T-helper 9 cell (primary cell): ENCODE measurements around the gene CEACAM18.
"Not testable (repeated sequence)": the region's sequence is repeated elsewhere in the genome, so short reads cannot be mapped to it uniquely, and the experiment has no call there.

ENCODE experiments used
- DNase-seq: peaks from one replicate; pipeline ENCODE4 v3.0.0-alpha.2; 2020
- total RNA-seq, 2 donors: gene quantifications; one replicate each; lab custom pipeline; 2026; lab: John Stamatoyannopoulos, UW

CEACAM18 gene
- 0 reads per million in 2 donors for total RNA-seq

- no peak for DNase-seq
Measured at GRCh38 chr19:51478381-51479234, at the start of gene CEACAM18. Gene CEACAM18, plus strand, starts transcription at chr19:51478539.

- DNase-seq = no peak
Measured at GRCh38 chr19:51430221-51430620, 48.1 kb upstream of the CEACAM18 start.

GRCh38 chr19:51431124-51431523, 47.2 kb upstream of the CEACAM18 start:
- no peak for DNase-seq

- no peak for DNase-seq
Measured at GRCh38 chr19:51433043-51433442, 45.3 kb upstream of the CEACAM18 start.

DNA sequence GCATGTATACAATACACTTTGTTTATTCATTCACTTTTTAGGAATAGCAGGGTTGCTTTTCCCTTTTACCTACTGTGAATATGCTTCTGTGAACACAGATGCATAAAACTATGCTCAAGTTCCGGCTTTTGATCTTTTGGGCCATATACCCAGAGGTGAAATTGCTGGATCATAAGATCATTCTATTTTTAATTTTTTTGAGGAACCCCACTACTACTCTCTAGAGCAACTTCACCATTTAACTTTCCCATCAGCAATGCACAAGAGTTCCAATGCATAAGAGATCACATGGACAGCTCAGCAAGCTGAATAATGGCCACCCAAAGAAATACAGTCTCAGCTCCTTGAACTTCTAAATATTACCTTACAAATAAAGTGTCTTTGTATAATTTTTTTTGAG, 43.9 kb upstream of the CEACAM18 start:
- no peak for DNase-seq

GRCh38 chr19:51439021-51439465, 39.3 kb upstream of the CEACAM18 start:
- no peak for DNase-seq

DNA sequence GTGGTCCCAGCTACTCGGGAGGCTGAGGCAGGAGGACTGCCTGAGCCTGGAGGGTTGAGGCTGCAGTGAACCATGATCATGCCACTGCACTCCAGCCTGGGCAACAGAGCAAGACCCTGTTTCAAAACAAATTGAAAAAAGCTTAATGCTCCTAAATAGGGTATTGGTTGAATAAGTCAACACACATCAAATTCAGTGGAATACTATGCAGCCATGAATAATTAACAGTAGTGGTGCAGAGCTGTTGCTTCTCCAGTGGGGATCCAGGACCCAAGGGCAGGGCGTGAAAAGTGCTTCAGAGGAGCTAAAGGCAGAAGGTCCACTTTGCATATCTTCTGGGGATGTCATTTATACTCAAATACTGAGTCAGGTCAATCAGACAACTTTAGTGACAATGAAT, 38.3 kb upstream of the CEACAM18 start:
- no peak for DNase-seq

GRCh38 chr19:51440846-51441409, 37.4 kb upstream of the CEACAM18 start:
- no peak for DNase-seq

DNA sequence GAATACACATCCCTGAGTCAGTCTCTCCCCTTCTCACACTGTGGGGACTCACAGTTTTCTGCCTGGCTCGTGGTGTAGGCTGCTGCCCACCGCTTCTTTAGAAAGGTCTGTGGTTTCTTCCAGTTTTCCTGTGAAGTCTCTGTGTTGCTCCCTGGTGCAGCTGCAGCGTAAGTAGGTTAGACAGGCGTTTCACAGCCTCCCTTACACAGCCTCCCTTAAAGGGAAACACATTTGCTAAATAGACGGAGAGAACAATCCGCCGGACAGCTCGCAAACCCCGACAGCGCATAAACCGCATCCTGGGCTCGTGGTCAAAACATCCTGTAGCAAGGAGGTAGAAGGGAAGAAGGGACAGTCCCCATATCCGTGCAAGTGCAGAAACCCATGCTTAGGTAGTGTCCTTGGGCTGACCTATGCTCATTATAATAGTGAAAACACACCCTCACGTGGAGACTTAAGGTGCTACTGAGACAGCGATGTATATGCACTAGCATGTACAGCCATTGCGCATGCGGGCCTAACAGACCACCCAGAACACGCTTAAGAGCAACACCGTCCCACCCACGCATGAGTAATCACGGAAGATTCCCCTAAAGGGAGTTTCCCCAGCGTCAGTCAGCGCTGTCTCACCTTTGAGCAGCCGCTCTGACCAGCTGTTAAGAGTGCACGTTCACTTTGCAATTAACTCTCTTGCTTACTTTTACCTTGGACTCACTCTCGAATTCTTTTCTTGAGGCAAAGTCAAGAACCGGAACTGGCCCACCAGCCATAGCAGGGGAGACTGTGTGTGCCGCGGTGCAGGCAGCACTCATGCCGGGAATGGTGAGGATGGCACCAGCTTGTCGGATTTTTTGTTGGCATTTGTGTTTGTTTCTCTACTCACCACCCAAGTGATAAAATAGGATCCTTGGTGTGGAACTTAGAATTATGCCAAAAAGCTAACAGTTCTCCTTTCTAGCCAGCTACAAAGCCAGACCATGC, 36.6 kb upstream of the CEACAM18 start:
- DNase-seq = peak; percentile 64

DNA sequence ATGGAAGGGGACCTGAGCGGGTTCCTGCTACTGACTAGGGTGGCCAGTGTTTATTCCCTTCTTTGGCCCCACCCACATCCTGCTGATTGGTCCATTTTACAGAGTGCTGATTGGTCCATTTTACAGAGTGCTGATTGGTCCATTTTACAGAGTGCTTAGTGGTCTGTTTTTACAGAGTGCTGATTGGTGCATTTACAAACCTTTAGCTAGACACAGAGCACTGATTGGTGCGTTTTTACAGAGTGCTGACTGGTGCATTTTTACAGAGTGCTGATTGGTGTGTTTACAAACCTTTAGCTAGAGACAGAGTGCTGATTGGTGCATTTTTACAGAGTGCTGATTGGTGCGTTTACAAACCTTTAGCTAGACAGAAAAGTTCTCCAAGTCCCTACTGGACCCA, 30.8 kb upstream of the CEACAM18 start:
- not testable (repeated sequence) for DNase-seq

DNA sequence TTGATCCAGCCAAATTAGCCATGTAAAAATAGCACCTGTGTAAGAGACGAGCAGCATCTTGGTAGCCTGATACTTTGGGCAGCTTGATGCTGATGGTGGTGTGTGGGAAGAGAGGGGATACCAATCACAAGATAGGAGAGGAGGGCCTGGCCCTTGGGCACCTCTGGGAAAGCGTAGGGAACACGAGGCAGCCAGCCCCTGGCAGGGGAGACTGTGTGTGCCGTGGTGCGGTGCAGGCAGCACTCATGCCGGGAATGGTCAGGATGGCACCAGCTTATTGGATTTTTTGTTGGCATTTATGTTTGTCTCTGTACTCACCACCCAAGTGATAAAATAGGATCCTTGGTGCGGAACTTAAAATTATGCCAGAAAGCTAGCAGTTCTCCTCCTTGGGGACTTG, 30.3 kb upstream of the CEACAM18 start:
- DNase-seq = no peak

GRCh38 chr19:51448411-51449016, 29.8 kb upstream of the CEACAM18 start:
- no peak for DNase-seq

GRCh38 chr19:51450730-51451307, 27.5 kb upstream of the CEACAM18 start:
- DNase-seq = no peak

GRCh38 chr19:51456541-51457290, 21.6 kb upstream of the CEACAM18 start:
- DNase-seq = no peak

GRCh38 chr19:51457351-51458013, 20.9 kb upstream of the CEACAM18 start:
- DNase-seq = no peak

GRCh38 chr19:51458051-51458645, 20.2 kb upstream of the CEACAM18 start, which contains the start of gene SIGLEC8:
Gene SIGLEC8, minus strand, starts transcription at chr19:51458454. Its CDS starts 67 bp downstream, at chr19:51458387.
- no peak for DNase-seq

- no peak for DNase-seq
Measured at GRCh38 chr19:51458899-51459505, 19.3 kb upstream of the CEACAM18 start.

- no peak for DNase-seq
Measured at GRCh38 chr19:51460164-51460992, 18.0 kb upstream of the CEACAM18 start.

DNA sequence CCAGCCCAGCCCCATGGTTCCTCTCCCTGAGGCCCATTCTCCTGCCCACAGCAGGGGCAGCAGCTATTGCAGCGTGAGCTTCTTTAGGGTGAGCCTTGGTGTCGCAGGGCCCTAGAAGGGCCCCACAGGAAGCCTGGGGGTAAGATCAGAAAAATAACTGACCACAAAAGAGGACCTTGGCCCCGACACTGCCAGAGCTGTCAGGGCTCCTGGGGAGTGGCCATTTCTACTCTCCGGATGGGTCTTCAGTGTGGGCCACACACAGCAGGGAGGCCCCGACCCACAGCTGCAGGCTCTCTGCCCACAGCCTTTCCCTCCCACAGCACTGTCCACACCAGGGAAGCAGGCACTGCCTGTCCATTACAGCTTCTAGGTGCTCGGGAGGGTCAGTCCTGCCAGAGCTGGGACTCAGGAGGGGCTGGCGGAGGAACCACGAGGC, 16.6 kb upstream of the CEACAM18 start:
- DNase-seq = no peak
